Measurements from ENCODE around the gene ADORA2A. TPM values are rescaled to one million over a fixed set of nuclear protein-coding genes. Genes with fewer than 3 reads are reported as not detected.

ADORA2A gene
- total RNA-seq, 1 experiment from 2014 or later, result 0.96 TPM

DNA sequence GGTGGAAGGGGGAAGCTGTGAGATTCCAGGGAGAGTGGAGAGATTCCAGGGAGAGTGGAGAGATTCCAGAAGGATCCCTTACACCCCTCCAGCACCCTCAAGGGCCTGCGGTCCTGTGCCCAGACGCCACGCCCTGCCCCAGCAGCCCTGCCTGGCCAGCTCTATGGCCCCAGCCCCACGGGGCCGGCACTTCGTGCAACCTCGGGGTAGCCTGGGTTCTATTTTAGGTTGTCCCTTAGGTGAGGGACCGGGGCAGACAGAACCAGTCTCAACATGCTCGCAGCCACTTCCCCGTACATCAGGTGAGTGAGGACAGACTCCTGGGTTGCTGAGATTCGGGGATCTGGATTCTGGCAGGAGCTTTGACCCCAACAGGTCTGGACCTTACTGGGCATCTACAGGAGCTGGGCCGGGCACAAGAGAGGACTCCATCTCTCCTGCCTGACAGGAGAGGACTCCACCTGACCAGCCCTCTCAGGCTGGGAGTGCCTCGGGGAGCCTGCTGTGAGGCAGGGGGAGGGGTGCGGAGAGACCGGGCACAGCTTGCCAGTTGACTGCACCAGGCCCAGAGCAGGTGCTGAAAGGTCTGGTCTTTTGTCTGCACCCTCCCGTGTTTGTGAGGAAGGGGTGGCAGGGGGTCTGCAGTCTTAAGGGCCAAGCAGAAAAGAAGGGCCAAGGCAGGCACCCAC lies 8.5 kb upstream of the ADORA2A start:
- ChIA-PET CTCF (interaction anchor here (0.5 to 1.7 kb wide), 4 partner anchors 10 to 854 kb away, joined by 3 to 11 read pairs (median 4); no protein-coding TSS in a partner anchor), POLR2A (interaction anchor here (1.1 to 1.5 kb wide), 3 partner anchors 10 to 13 kb away, joined by 4 read pairs; no protein-coding TSS in a partner anchor)
- Mint-ChIP-seq H3K4me3 (ENCODE audit: unreplicated experiment) (no peak overlapping the region), H3K27ac (ENCODE audit: low read depth, unreplicated experiment) (no peak overlapping the region), H3K27me3 (ENCODE audit: insufficient read depth, unreplicated experiment) (no peaks in the 10 kb centered on the region), H3K4me1 (ENCODE audit: insufficient read depth, unreplicated experiment) (peaks cover 6% of the 10 kb centered on the region), H3K36me3 (ENCODE audit: insufficient read depth, unreplicated experiment) (peaks cover 27% of the 10 kb centered on the region), H3K9me3 (ENCODE audit: unreplicated experiment) (no peaks in the 10 kb centered on the region)
- TF ChIP-seq, protein P1, sequence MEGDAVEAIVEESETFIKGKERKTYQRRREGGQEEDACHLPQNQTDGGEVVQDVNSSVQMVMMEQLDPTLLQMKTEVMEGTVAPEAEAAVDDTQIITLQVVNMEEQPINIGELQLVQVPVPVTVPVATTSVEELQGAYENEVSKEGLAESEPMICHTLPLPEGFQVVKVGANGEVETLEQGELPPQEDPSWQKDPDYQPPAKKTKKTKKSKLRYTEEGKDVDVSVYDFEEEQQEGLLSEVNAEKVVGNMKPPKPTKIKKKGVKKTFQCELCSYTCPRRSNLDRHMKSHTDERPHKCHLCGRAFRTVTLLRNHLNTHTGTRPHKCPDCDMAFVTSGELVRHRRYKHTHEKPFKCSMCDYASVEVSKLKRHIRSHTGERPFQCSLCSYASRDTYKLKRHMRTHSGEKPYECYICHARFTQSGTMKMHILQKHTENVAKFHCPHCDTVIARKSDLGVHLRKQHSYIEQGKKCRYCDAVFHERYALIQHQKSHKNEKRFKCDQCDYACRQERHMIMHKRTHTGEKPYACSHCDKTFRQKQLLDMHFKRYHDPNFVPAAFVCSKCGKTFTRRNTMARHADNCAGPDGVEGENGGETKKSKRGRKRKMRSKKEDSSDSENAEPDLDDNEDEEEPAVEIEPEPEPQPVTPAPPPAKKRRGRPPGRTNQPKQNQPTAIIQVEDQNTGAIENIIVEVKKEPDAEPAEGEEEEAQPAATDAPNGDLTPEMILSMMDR (IDR thresholded peaks at IDR 0.05; ENCODE audit: unreplicated experiment), result no peak
- no TSS peak for BruUV-seq (replicated peaks)
- no peak for DNase-seq (ENCODE audit: unreplicated experiment)
- intact Hi-C loops (cut with micrococcal nuclease), result no loop called here

DNA sequence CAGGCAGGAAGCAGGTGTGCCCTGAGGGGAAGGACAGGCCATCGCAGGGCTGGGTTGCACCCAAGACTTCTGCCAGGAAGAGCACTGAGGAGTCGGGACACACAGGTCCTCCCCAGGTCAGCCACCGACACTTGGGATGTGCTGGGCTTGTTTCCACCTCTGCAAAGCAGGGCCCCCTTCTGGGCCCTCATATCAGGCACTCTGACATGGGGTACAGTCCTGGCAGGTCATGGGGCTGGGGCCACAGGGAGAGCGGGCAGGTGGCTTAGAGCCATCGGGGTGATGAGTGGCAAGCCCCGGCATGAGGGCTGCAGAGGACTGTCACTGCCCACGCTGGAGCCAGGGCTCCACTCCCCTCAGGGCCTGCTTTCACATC lies 7.9 kb upstream of the ADORA2A start:
- Mint-ChIP-seq H3K4me3 (ENCODE audit: unreplicated experiment) (no peak overlapping the region), H3K27me3 (ENCODE audit: insufficient read depth, unreplicated experiment) (no peaks in the 10 kb centered on the region), H3K4me1 (ENCODE audit: insufficient read depth, unreplicated experiment) (peaks cover 6% of the 10 kb centered on the region), H3K36me3 (ENCODE audit: insufficient read depth, unreplicated experiment) (peaks cover 22% of the 10 kb centered on the region), H3K9me3 (ENCODE audit: unreplicated experiment) (no peaks in the 10 kb centered on the region), H3K27ac (ENCODE audit: low read depth, unreplicated experiment) (no peak overlapping the region)
- ChIA-PET POLR2A (interaction anchor here (1.2 to 1.5 kb wide), 2 partner anchors 11 to 13 kb away, joined by 4 read pairs; no protein-coding TSS in a partner anchor), CTCF (interaction anchor here (3.4 to 5.3 kb wide), 2 partner anchors 103 to 106 kb away, joined by 19 to 42 read pairs; no protein-coding TSS in a partner anchor)
- TF ChIP-seq, protein P1 (IDR thresholded peaks at IDR 0.05; ENCODE audit: unreplicated experiment), result no peak
- no peak for DNase-seq (ENCODE audit: unreplicated experiment)
- BruUV-seq (replicated peaks), result no TSS peak
- intact Hi-C loops (cut with micrococcal nuclease), result no loop called here

DNA sequence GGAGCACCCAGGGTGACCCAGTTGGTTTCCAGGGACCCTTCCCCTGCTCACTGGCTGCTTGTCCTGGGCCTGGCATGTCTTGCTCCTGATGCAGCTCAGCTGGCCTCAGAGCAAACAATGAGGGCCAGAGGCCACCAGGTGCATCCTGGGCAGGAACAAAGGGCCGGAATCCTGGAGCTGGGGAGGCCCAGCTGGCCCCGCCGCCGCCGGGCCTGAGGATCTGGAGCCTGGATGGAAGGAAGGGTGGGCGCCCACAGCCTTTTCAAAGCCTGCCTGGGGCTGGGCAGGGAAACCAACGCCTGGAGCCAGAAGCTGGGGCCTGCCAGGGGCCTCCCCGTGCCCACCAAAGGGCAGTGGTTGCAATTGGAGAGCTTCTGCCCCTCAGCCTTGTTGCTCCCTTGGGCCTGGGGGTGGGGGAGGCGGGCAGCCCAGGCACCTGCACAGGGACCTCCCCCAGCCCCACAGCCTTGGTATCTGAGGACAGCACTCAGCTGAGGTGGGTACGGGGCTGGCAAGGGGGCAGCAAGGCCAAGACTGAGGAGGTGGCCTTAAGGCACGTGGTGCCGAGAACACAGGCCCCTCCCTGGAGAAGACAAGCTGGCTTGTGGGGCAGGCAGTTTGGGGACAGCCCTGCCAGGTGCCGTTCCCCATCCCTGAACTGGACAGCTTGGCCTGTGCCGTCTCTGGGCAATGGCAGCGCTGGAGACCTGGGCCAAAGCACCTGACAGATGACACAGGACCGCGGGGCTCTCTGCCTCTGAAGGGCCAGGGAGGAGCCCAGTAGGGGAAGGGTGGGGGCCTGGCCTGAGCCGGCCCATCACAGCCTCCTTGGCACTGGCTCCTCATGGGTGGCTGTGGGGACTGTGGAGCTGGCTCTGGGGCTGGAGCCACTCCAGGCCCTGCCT lies 7.1 kb upstream of the ADORA2A start:
- intact Hi-C loops (cut with micrococcal nuclease), result loop anchor here (5.0 kb wide), 1 partner anchor 93 kb away; no protein-coding TSS in a partner anchor
- H3K27me3 Mint-ChIP-seq (ENCODE audit: insufficient read depth, unreplicated experiment), result peaks cover 2% of the 10 kb centered on the region
- no peak for DNase-seq (ENCODE audit: unreplicated experiment)
- TF ChIP-seq, protein P1 (IDR thresholded peaks at IDR 0.05; ENCODE audit: unreplicated experiment), result no peak
- H3K4me3 Mint-ChIP-seq (ENCODE audit: unreplicated experiment), result no peak overlapping the region
- no TSS peak for BruUV-seq (replicated peaks)
- no peaks in the 10 kb centered on the region for H3K9me3 Mint-ChIP-seq (ENCODE audit: unreplicated experiment)
- CTCF ChIA-PET, result interaction anchor here (3.4 to 5.3 kb wide), 2 partner anchors 102 to 105 kb away, joined by 19 to 42 read pairs; no protein-coding TSS in a partner anchor
- H3K36me3 Mint-ChIP-seq (ENCODE audit: insufficient read depth, unreplicated experiment), result peaks cover 15% of the 10 kb centered on the region
- peaks cover 6% of the 10 kb centered on the region for H3K4me1 Mint-ChIP-seq (ENCODE audit: insufficient read depth, unreplicated experiment)
- POLR2A ChIA-PET, result interaction anchor here (0.5 kb wide), 1 partner anchor 11 kb away, joined by 3 read pairs; no protein-coding TSS in a partner anchor
- no peak overlapping the region for H3K27ac Mint-ChIP-seq (ENCODE audit: low read depth, unreplicated experiment)

DNA sequence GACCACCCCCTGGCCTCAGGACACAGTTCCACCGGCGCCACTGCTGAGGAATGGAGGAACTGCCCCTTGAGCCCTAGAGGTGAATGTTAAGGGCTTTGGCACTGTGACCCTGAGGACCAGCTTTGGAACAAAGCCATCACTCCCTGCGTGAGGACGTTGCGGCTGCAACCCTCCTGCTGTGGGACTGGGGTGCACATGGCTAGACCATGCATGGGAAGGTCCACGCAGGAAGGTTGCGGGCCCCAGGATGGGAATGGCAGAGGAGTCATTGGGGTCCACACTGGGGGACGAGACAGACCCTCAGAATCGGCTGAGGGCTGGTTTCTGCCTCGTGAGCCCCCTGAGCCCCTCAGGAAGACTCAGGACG lies 6.4 kb upstream of the ADORA2A start:
- Mint-ChIP-seq H3K27ac (ENCODE audit: low read depth, unreplicated experiment) (no peak overlapping the region), H3K9me3 (ENCODE audit: unreplicated experiment) (no peaks in the 10 kb centered on the region), H3K27me3 (ENCODE audit: insufficient read depth, unreplicated experiment) (peaks cover 9% of the 10 kb centered on the region), H3K4me1 (ENCODE audit: insufficient read depth, unreplicated experiment) (peaks cover 6% of the 10 kb centered on the region), H3K4me3 (ENCODE audit: unreplicated experiment) (no peak overlapping the region), H3K36me3 (ENCODE audit: insufficient read depth, unreplicated experiment) (peaks cover 12% of the 10 kb centered on the region)
- intact Hi-C loops (cut with micrococcal nuclease), result loop anchor here (1.0 to 5.0 kb wide), 2 partner anchors 94 to 100 kb away; no protein-coding TSS in a partner anchor
- no peak for DNase-seq (ENCODE audit: unreplicated experiment)
- no TSS peak for BruUV-seq (replicated peaks)
- ChIA-PET CTCF (interaction anchor here (1.0 to 5.3 kb wide), 5 partner anchors 9 to 109 kb away, joined by 3 to 42 read pairs (median 11); no protein-coding TSS in a partner anchor), POLR2A (no interaction called here)
- TF ChIP-seq, protein P1 (IDR thresholded peaks at IDR 0.05; ENCODE audit: unreplicated experiment), result no peak
